ENCODE measurements around the gene LHX6. TPM values are rescaled to one million over a fixed set of nuclear protein-coding genes. Genes with fewer than 3 reads are reported as not detected.

Gene LHX6
- total and polyA plus RNA-seq, 2 of the 4 experiments (the other 2 are of a cell fraction) = under 0.01 to 0.05 TPM

GRCh38 chr9:122168356-122168755 is 60.4 kb downstream of the LHX6 start:
- BruUV-seq (replicated peaks) = no TSS peak
- CTCF ChIA-PET = no interaction called here
- Histone ChIP-seq H3K36me3 (ENCODE audit: control insufficient read depth, insufficient read depth, low read length) (no peaks in the 10 kb centered on the region), H3K79me1 (ENCODE audit: low read depth in 1 of 2, low read length in 2 of 2) (no peaks in the 10 kb centered on the region), H3K9me1 (ENCODE audit: insufficient read depth, low read length) (no peaks in the 10 kb centered on the region), H3K4ac (ENCODE audit: low read depth, low read length) (no peak overlapping the region), H4K5ac (ENCODE audit: low read depth, low read length) (no peak overlapping the region), H4K91ac (ENCODE audit: insufficient read depth, low read depth, low read length) (no peak overlapping the region), H3K56ac (ENCODE audit: extremely low read depth, insufficient read depth, low read length) (no peak overlapping the region), H3K23ac (ENCODE audit: low read depth, low read length) (no peak overlapping the region), H3K4me1 (ENCODE audit: control insufficient read depth, insufficient read depth, low read length) (no peaks in the 10 kb centered on the region), H2BK5ac (ENCODE audit: low read depth, low read length, poor library complexity, severe bottlenecking) (no peak overlapping the region), H2AK9ac (replicated peaks; ENCODE audit: low read depth, low read length, poor library complexity) (no peak overlapping the region), H3K27me3 (ENCODE audit: control insufficient read depth, insufficient read depth, low read length) (peaks cover 43% of the 10 kb centered on the region), H3K9me3 (ENCODE audit: control insufficient read depth, insufficient read depth, low read length) (no peaks in the 10 kb centered on the region), H2BK120ac (ENCODE audit: low read depth, low read length) (no peak overlapping the region), H3K9ac (ENCODE audit: low read depth, low read length) (no peak overlapping the region), H3K4me3 (ENCODE audit: insufficient read depth, low read depth, low read length) (no peak overlapping the region), H3K18ac (ENCODE audit: low read depth, low read length) (no peak overlapping the region), H3K14ac (replicated peaks; ENCODE audit: low read depth, low read length) (no peak overlapping the region), H2AFZ (replicated peaks; ENCODE audit: low read length, poor library complexity) (no peak overlapping the region), H2BK15ac (ENCODE audit: low read depth, low read length) (no peak overlapping the region), H3K4me2 (ENCODE audit: low read depth, low read length) (no peak overlapping the region), H4K20me1 (ENCODE audit: insufficient read depth, low read length) (no peaks in the 10 kb centered on the region), H4K8ac (ENCODE audit: low read depth in 2 of 2, low read length in 2 of 2) (no peak overlapping the region), H3K27ac (ENCODE audit: insufficient read depth, low read length) (no peak overlapping the region), H2AK5ac (ENCODE audit: low read depth, low read length) (no peak overlapping the region), H2BK20ac (ENCODE audit: low read depth, low read length) (no peak overlapping the region)
- DNase-seq (no peak), ATAC-seq (ENCODE audit: low read depth) (no peak)
- intact Hi-C loops (cut with micrococcal nuclease) = no loop called here
- TF ChIP-seq MXI1 (IDR thresholded peaks at IDR 0.05; ENCODE audit: borderline replicate concordance, low read depth, low read length) = no peak
- no peak for TF ChIP-seq FOS (IDR thresholded peaks at IDR 0.05; ENCODE audit: low read depth, low read length)
- TF ChIP-seq, protein P1, sequence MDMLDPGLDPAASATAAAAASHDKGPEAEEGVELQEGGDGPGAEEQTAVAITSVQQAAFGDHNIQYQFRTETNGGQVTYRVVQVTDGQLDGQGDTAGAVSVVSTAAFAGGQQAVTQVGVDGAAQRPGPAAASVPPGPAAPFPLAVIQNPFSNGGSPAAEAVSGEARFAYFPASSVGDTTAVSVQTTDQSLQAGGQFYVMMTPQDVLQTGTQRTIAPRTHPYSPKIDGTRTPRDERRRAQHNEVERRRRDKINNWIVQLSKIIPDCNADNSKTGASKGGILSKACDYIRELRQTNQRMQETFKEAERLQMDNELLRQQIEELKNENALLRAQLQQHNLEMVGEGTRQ (IDR thresholded peaks at IDR 0.05; ENCODE audit: low read depth, low read length) = no peak
- no peak for TF ChIP-seq NFE2L2 (IDR thresholded peaks at IDR 0.05; ENCODE audit: low read depth, low read length)
- TF ChIP-seq MAZ (IDR thresholded peaks at IDR 0.05; ENCODE audit: borderline replicate concordance, low read depth, low read length) = no peak
- TF ChIP-seq POLR2A (IDR thresholded peaks at IDR 0.05; ENCODE audit: low read depth, low read length) = no peak
- TF ChIP-seq RFX5 (IDR thresholded peaks at IDR 0.05; ENCODE audit: low read depth, low read length) = no peak
- TF ChIP-seq ELK1 (IDR thresholded peaks at IDR 0.05; ENCODE audit: borderline replicate concordance, low read depth, low read length) = no peak
- no peak for TF ChIP-seq RAD21 (IDR thresholded peaks at IDR 0.05; ENCODE audit: low read length)
- TF ChIP-seq, protein P2, sequence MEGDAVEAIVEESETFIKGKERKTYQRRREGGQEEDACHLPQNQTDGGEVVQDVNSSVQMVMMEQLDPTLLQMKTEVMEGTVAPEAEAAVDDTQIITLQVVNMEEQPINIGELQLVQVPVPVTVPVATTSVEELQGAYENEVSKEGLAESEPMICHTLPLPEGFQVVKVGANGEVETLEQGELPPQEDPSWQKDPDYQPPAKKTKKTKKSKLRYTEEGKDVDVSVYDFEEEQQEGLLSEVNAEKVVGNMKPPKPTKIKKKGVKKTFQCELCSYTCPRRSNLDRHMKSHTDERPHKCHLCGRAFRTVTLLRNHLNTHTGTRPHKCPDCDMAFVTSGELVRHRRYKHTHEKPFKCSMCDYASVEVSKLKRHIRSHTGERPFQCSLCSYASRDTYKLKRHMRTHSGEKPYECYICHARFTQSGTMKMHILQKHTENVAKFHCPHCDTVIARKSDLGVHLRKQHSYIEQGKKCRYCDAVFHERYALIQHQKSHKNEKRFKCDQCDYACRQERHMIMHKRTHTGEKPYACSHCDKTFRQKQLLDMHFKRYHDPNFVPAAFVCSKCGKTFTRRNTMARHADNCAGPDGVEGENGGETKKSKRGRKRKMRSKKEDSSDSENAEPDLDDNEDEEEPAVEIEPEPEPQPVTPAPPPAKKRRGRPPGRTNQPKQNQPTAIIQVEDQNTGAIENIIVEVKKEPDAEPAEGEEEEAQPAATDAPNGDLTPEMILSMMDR (conservative IDR thresholded peaks at IDR 0.05; ENCODE audit: low read depth, low read length) = no peak
- no peak for TF ChIP-seq RCOR1 (IDR thresholded peaks at IDR 0.05; ENCODE audit: insufficient replicate concordance, low read length)
- TF ChIP-seq BHLHE40 (IDR thresholded peaks at IDR 0.05; ENCODE audit: low read depth, low read length) = no peak
- TF ChIP-seq SMC3 (IDR thresholded peaks at IDR 0.05; ENCODE audit: low read depth, low read length) = no peak
- no peak for TF ChIP-seq CEBPB (IDR thresholded peaks at IDR 0.05; ENCODE audit: low read depth, low read length)
- TF ChIP-seq MAFK (IDR thresholded peaks at IDR 0.05; ENCODE audit: low read depth, low read length) = no peak
- TF ChIP-seq CHD1 (IDR thresholded peaks at IDR 0.05; ENCODE audit: low read depth, low read length) = no peak
- WGBS, 2 experiments (ENCODE audit: extremely low coverage in 2 of 2, insufficient read length in 1 of 2) = 40% methylated on average over 1 of the region's 3 CpGs; no CpG with 5 or more reads in 1 of the 2 experiments
- in situ Hi-C loops (cut with MboI; ENCODE audit: low sequenced_read_pairs) = no loop called here
- POLR2A ChIA-PET (ENCODE audit: unreplicated experiment) = interaction anchor here (0.7 kb wide), 1 partner anchor 381 kb away, joined by 3 read pairs; no protein-coding TSS in a partner anchor
- dilution Hi-C loops (cut with HindIII; ENCODE audit: low sequenced_read_pairs, unreplicated experiment) = no loop called here
